Endothelial cell of umbilical vein (primary cell): Measurements from ENCODE around the gene FCRL3.

Experiments
- CTCF ChIP-seq, 2 donors: IDR thresholded peaks; 1 replicate in 1 of 2; 2 replicates in 1 of 2; pipeline ENCODE4 v1.5.1; 2011; ENCODE audit warnings: low read length in 2 of 2, mild to moderate bottlenecking in 2 of 2, moderate library complexity in 2 of 2, control low read depth in 1 of 2, inconsistent platforms in 1 of 2, low read depth in 1 of 2; ENCODE audit not compliant: insufficient read depth in 1 of 2; ENCODE audit errors: extremely low read depth in 1 of 2
- POLR2A ChIP-seq: IDR thresholded peaks from 2 replicates; pipeline ENCODE4 v1.6.1; 2012; ENCODE audit warnings: low read depth, mild to moderate bottlenecking, control low read depth, low read length

GRCh38 chr1:157700305-157700704 lies 264 bp downstream of the FCRL3 start:
- no peak for TF ChIP-seq CTCF (IDR thresholded peaks at IDR 0.05; ENCODE audit: extremely low read depth in 1 of 2, insufficient read depth in 1 of 2, low read depth in 1 of 2, low read length in 2 of 2)
- TF ChIP-seq POLR2A = no peak
